HG02678 (cell line): ENCODE measurements around the gene ARHGEF17.
A peak's percentile ranks its signal among the peaks of the same experiment; 100 is the strongest.

Experiments used
- ATAC-seq: cut with Tn5 transposase; IDR thresholded peaks from one replicate; pipeline ENCODE4 v1.9.1; 2021; ENCODE audit warnings: mild to moderate bottlenecking, moderate library complexity; ENCODE audit not compliant: unreplicated experiment

Gene ARHGEF17

GRCh38 chr11:73376803-73377629 is 68.9 kb downstream of the ARHGEF17 start:
- peak; percentile 22 for ATAC-seq

- no peak for ATAC-seq
Measured at GRCh38 chr11:73379189-73379880, 71.3 kb downstream of the ARHGEF17 start.

- no peak for ATAC-seq
Measured at GRCh38 chr11:73380331-73380730, 72.3 kb downstream of the ARHGEF17 start.

GRCh38 chr11:73380897-73381410 is 72.9 kb downstream of the ARHGEF17 start:
- ATAC-seq, result no peak

- no peak for ATAC-seq
Measured at GRCh38 chr11:73381589-73381988, 73.5 kb downstream of the ARHGEF17 start.

GRCh38 chr11:73382183-73382582 is 74.1 kb downstream of the ARHGEF17 start:
- no peak for ATAC-seq

GRCh38 chr11:73382747-73383146 is 74.7 kb downstream of the ARHGEF17 start:
- no peak for ATAC-seq

- no peak for ATAC-seq
Measured at GRCh38 chr11:73383249-73384124, 75.4 kb downstream of the ARHGEF17 start.

GRCh38 chr11:73384125-73384441 is 76.0 kb downstream of the ARHGEF17 start:
- no peak for ATAC-seq

GRCh38 chr11:73384531-73384871 is 76.4 kb downstream of the ARHGEF17 start:
- no peak for ATAC-seq

- peak; percentile 64 for ATAC-seq
Measured at GRCh38 chr11:73384872-73385689, 77.0 kb downstream of the ARHGEF17 start.

GRCh38 chr11:73386016-73386415 is 77.9 kb downstream of the ARHGEF17 start:
- ATAC-seq, result no peak

GRCh38 chr11:73386546-73386945 is 78.5 kb downstream of the ARHGEF17 start:
- no peak for ATAC-seq

- ATAC-seq, result no peak
Measured at GRCh38 chr11:73387594-73388264, 79.7 kb downstream of the ARHGEF17 start.

GRCh38 chr11:73388265-73389133 is 80.4 kb downstream of the ARHGEF17 start:
- ATAC-seq, result no peak

- ATAC-seq, result no peak
Measured at GRCh38 chr11:73389134-73389525, 81.1 kb downstream of the ARHGEF17 start.

GRCh38 chr11:73389916-73390315 is 81.8 kb downstream of the ARHGEF17 start:
- ATAC-seq, result no peak

- ATAC-seq, result no peak
Measured at GRCh38 chr11:73390601-73391565, 82.8 kb downstream of the ARHGEF17 start.
